ENCODE measurements around the gene SLC2A5.

- TF ChIP-seq CTCF (IDR thresholded peaks at IDR 0.05; ENCODE audit: low read depth, low read length, poor library complexity, severe bottlenecking) (no peak), EZH2phosphoT487 (IDR thresholded peaks at IDR 0.05; ENCODE audit: borderline replicate concordance, low read length) (no peak)
Measured at GRCh38 chr1:9068981-9069325, 482 bp downstream of the SLC2A5 start.

Data from DOHH2 (cell line).